B cell (primary cell): ENCODE results near the gene LYZL6. TPM values are rescaled to one million over a fixed set of nuclear protein-coding genes. Genes with fewer than 3 reads are reported as not detected.

Experiments used
- ATAC-seq: fragments of 200-7000 bp; cut with Tn5 transposase; one replicate; pipeline ENCODE4 v1.10.0; 2021; ENCODE audit warnings: low read depth, mild to moderate bottlenecking, moderate number of reproducible peaks, moderate library complexity
- CTCF ChIA-PET: fragments of 350-600 bp; sonication (Branson Sonifier 250); formaldehyde crosslinking; loops from one replicate; lab custom pipeline; 2021; ENCODE audit warnings: antibody characterized with exemption, inconsistent platforms; lab: Charles Lee
- POLR2A ChIA-PET: fragments of 350-600 bp; sonication (Branson Sonifier 250); formaldehyde crosslinking; loops from one replicate; lab custom pipeline; 2021; ENCODE audit warnings: antibody characterized with exemption; lab: Charles Lee
- DNase-seq: peaks from one replicate; pipeline ENCODE4 v3.0.0; 2013
- H2AFZ ChIP-seq: 2 replicates; pipeline ENCODE4 v1.6.1; 2012; ENCODE audit warnings: mild to moderate bottlenecking, low read depth, low read length; ENCODE audit not compliant: insufficient read depth, poor library complexity, severe bottlenecking
- H3K27ac ChIP-seq, 2 donors: 1 replicate in 1 of 2; 2 replicates in 1 of 2; pipeline ENCODE4 v1.5.1; 2012 to 2013; ENCODE audit warnings: low read length in 2 of 2, mild to moderate bottlenecking in 2 of 2, moderate library complexity in 1 of 2
- H3K27me3 ChIP-seq, 4 experiments: fragments of 200-600 bp in 1 of 4; sonication (generic) in 1 of 4; replicated peaks in 1 of 4; 1 replicate in 2 of 4; 2 replicates in 2 of 4; pipeline versions ENCODE4 v1.6.1 to v1.7.0; 2013 to 2016; ENCODE audit warnings: low read length in 3 of 4, mild to moderate bottlenecking in 2 of 4, mixed read lengths in 1 of 4, moderate library complexity in 1 of 4; ENCODE audit not compliant: insufficient read depth in 4 of 4, control insufficient read depth in 3 of 4; ENCODE audit errors: control extremely low read depth in 1 of 4
- H3K36me3 ChIP-seq, 2 experiments: replicated peaks in 1 of 2; 1 replicate in 1 of 2; 2 replicates in 1 of 2; pipeline versions ENCODE4 v1.6.1 to v1.7.1; 2013; ENCODE audit warnings: low read length in 1 of 2; ENCODE audit not compliant: insufficient read depth in 2 of 2, control insufficient read depth in 1 of 2; ENCODE audit errors: control extremely low read depth in 1 of 2, extremely low read depth in 1 of 2
- H3K4me1 ChIP-seq, 2 donors: fragments of 200-600 bp in 1 of 2; sonication (generic) in 1 of 2; 1 replicate in 1 of 2; 2 replicates in 1 of 2; pipeline versions ENCODE4 v1.5.1 to v1.6.1; 2013 to 2017; ENCODE audit warnings: low read length in 2 of 2; ENCODE audit not compliant: control insufficient read depth in 2 of 2, insufficient read depth in 2 of 2
- H3K4me2 ChIP-seq: replicated peaks from 2 replicates; pipeline ENCODE3; 2012; ENCODE audit warnings: mild to moderate bottlenecking, low read depth, low read length; ENCODE audit not compliant: poor library complexity, severe bottlenecking
- H3K4me3 ChIP-seq, 5 experiments: fragments of 200-600 bp in 1 of 5; sonication (generic) in 1 of 5; 1 replicate in 3 of 5; 2 replicates in 2 of 5; pipeline versions ENCODE4 v1.5.1 to v1.7.0; 2011 to 2016; ENCODE audit warnings: low read length in 4 of 5, mild to moderate bottlenecking in 4 of 5, low read depth in 2 of 5, control low read depth in 1 of 5, moderate library complexity in 1 of 5; ENCODE audit not compliant: insufficient read depth in 1 of 5; ENCODE audit errors: control extremely low read depth in 1 of 5, extremely low read depth in 1 of 5
- H3K79me2 ChIP-seq: fragments of 200-600 bp; sonication (generic); one replicate; pipeline ENCODE4 v1.6.0; 2016; ENCODE audit warnings: low read length; ENCODE audit not compliant: control insufficient read depth, insufficient read depth
- H3K9ac ChIP-seq: fragments of 200-600 bp; sonication (generic); 2 replicates; pipeline ENCODE4 v1.6.1; 2017; ENCODE audit warnings: mild to moderate bottlenecking, low read length, moderate library complexity
- H3K9me3 ChIP-seq, 3 donors: one replicate each; pipeline versions ENCODE4 v1.6.1 to v1.7.1; 2013; ENCODE audit warnings: low read length in 2 of 3; ENCODE audit not compliant: control insufficient read depth in 2 of 3, insufficient read depth in 1 of 3; ENCODE audit errors: control extremely low read depth in 1 of 3
- H4K20me1 ChIP-seq: 2 replicates; pipeline ENCODE4 v1.6.0; 2012; ENCODE audit warnings: mild to moderate bottlenecking, low read length; ENCODE audit not compliant: insufficient read depth, control insufficient read depth, poor library complexity, severe bottlenecking
- H3K27ac Mint-ChIP-seq: one replicate; pipeline ENCODE4 v1.8.0; 2021; ENCODE audit warnings: mixed read lengths
- H3K27me3 Mint-ChIP-seq: one replicate; pipeline ENCODE4 v1.8.0; 2021; ENCODE audit warnings: mixed read lengths
- H3K4me1 Mint-ChIP-seq: one replicate; pipeline ENCODE4 v1.8.0; 2021; ENCODE audit warnings: mixed read lengths
- H3K4me3 Mint-ChIP-seq: one replicate; pipeline ENCODE4 v1.8.0; 2021; ENCODE audit warnings: mixed read lengths
- H3K9me3 Mint-ChIP-seq: one replicate; pipeline ENCODE4 v1.8.0; 2022; ENCODE audit warnings: mixed read lengths; ENCODE audit not compliant: insufficient read depth
- EZH2 ChIP-seq: IDR thresholded peaks from 2 replicates; pipeline ENCODE4 v1.6.1; 2012; ENCODE audit warnings: borderline replicate concordance, low read depth, mild to moderate bottlenecking, moderate library complexity, low read length; ENCODE audit not compliant: insufficient read depth, poor library complexity, severe bottlenecking
- WGBS: methylation state at CpG from one replicate; pipeline ENCODE4 v1.1.5; 2013; ENCODE audit warnings: missing lambda C conversion rate; ENCODE audit not compliant: insufficient coverage; 5-methylcytosine and 5-hydroxymethylcytosine counted together
- intact Hi-C: fragments of 100-400 bp; cut with micrococcal nuclease; formaldehyde crosslinking; loops from one replicate; pipeline ENCODE4 v1.10.0; 2022
- polyA plus RNA-seq: library from polyadenylated mRNA; depleted of rRNA; stranded (reverse); fragments of >200 nt; gene quantifications from 2 replicates; pipeline ENCODE4 v1.2.3, GENCODE V29; 2012
- total RNA-seq, 2 donors: library from RNA; stranded (reverse); fragments of 120-200 nt in 1 of 2; gene quantifications; 1 replicate in 1 of 2; 2 replicates in 1 of 2; pipeline versions ENCODE4 v1.2.3 to v1.2.4, GENCODE V29; 2013 to 2022
- TF ChIP-seq, protein P1 (sequence below): fragments of 200-600 bp; IDR thresholded peaks from one replicate; pipeline ENCODE4 v1.8.0; 2022; ENCODE audit warnings: antibody characterized with exemption, mild to moderate bottlenecking

Gene LYZL6
- total and polyA plus RNA-seq, 2 donors (not counting 1 experiment from before 2014, with no cell fraction given): not detected

GRCh38 chr17:35972535-35972934 is 29.0 kb upstream of the LYZL6 start:
- CTCF ChIA-PET: interaction anchor here (1.9 to 15.7 kb wide), 4 partner anchors 10 to 510 kb away, joined by 4 to 639 read pairs (median 49); partner anchors contain the start of gene CCL16
- no peaks in the 10 kb centered on the region for H3K36me3 ChIP-seq
- H3K9me3 ChIP-seq: no peaks in the 10 kb centered on the region
- no peak overlapping the region for H3K4me3 ChIP-seq
- intact Hi-C loops: no loop called here
- no peak overlapping the region for H3K27ac ChIP-seq
- H3K4me2 ChIP-seq: no peak overlapping the region
- no peaks in the 10 kb centered on the region for H3K79me2 ChIP-seq
- no peak for ATAC-seq
- Mint-ChIP-seq H3K4me1 (peaks cover 13% of the 10 kb centered on the region), H3K27me3 (peaks cover 21% of the 10 kb centered on the region), H3K27ac (no peak overlapping the region), H3K4me3 (no peak overlapping the region), H3K9me3 (no peaks in the 10 kb centered on the region)
- no peak overlapping the region for H3K9ac ChIP-seq
- DNase-seq: no peak
- no peak overlapping the region for H2AFZ ChIP-seq
- WGBS: 84% methylated on average over 6 of the region's 6 CpGs
- H3K4me1 ChIP-seq: peaks cover 4 to 5% of the 10 kb centered on the region in 2 donors
- no peaks in the 10 kb centered on the region for H3K27me3 ChIP-seq
- H4K20me1 ChIP-seq: no peaks in the 10 kb centered on the region
- POLR2A ChIA-PET: no interaction called here
- TF ChIP-seq, protein P1, sequence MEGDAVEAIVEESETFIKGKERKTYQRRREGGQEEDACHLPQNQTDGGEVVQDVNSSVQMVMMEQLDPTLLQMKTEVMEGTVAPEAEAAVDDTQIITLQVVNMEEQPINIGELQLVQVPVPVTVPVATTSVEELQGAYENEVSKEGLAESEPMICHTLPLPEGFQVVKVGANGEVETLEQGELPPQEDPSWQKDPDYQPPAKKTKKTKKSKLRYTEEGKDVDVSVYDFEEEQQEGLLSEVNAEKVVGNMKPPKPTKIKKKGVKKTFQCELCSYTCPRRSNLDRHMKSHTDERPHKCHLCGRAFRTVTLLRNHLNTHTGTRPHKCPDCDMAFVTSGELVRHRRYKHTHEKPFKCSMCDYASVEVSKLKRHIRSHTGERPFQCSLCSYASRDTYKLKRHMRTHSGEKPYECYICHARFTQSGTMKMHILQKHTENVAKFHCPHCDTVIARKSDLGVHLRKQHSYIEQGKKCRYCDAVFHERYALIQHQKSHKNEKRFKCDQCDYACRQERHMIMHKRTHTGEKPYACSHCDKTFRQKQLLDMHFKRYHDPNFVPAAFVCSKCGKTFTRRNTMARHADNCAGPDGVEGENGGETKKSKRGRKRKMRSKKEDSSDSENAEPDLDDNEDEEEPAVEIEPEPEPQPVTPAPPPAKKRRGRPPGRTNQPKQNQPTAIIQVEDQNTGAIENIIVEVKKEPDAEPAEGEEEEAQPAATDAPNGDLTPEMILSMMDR: no peak
- TF ChIP-seq EZH2: no peak

GRCh38 chr17:35972066-35972465 is 28.6 kb upstream of the LYZL6 start:
- Histone ChIP-seq H4K20me1 (no peaks in the 10 kb centered on the region), H3K4me3 (no peak overlapping the region), H3K4me1 (peaks cover 4 to 5% of the 10 kb centered on the region in 2 donors), H3K27ac (no peak overlapping the region), H3K79me2 (no peaks in the 10 kb centered on the region), H3K9me3 (no peaks in the 10 kb centered on the region), H2AFZ (no peak overlapping the region), H3K27me3 (no peaks in the 10 kb centered on the region), H3K4me2 (no peak overlapping the region), H3K36me3 (no peaks in the 10 kb centered on the region), H3K9ac (no peak overlapping the region)
- H3K27ac Mint-ChIP-seq: no peak overlapping the region
- POLR2A ChIA-PET: no interaction called here
- ATAC-seq: no peak
- H3K27me3 Mint-ChIP-seq: peaks cover 21% of the 10 kb centered on the region
- DNase-seq: no peak
- H3K4me1 Mint-ChIP-seq: peaks cover 10% of the 10 kb centered on the region
- H3K4me3 Mint-ChIP-seq: no peak overlapping the region
- intact Hi-C loops: no loop called here
- TF ChIP-seq, protein P1: no peak
- no peak for TF ChIP-seq EZH2
- CTCF ChIA-PET: interaction anchor here (5.2 to 15.7 kb wide), 3 partner anchors 10 to 510 kb away, joined by 26 to 639 read pairs (median 72); partner anchors contain the start of gene CCL16
- WGBS: no CpG with 5 or more reads among the region's 1 CpG
- no peaks in the 10 kb centered on the region for H3K9me3 Mint-ChIP-seq
